Esophagus muscularis mucosa (tissue), 4 donors: Measurements from ENCODE around the gene DLX5. TPM values are rescaled to one million over a fixed set of nuclear protein-coding genes. Genes with fewer than 3 reads are reported as not detected.

ENCODE experiments used
- DNase-seq: peaks from one replicate; pipeline ENCODE4 v3.0.0-alpha.2; 2017; ENCODE audit errors: extremely low spot score
- H3K27ac ChIP-seq, 4 donors: fragments of 200-600 bp; sonication (generic); replicated peaks in 1 of 4; 1 replicate in 3 of 4; 2 replicates in 1 of 4; pipeline ENCODE4 v1.5.1; 2016 to 2019; ENCODE audit warnings: mild to moderate bottlenecking in 1 of 4
- H3K27me3 ChIP-seq, 4 donors: fragments of 200-600 bp; sonication (generic); one replicate each; pipeline versions ENCODE4 v1.5.1 to v1.6.0; 2016 to 2019
- H3K36me3 ChIP-seq, 4 donors: fragments of 200-600 bp; sonication (generic); one replicate each; pipeline ENCODE4 v1.5.1; 2016 to 2019
- H3K4me1 ChIP-seq, 4 donors: fragments of 200-600 bp; sonication (generic); one replicate each; pipeline ENCODE4 v1.5.1; 2016 to 2019
- H3K4me3 ChIP-seq, 4 donors: fragments of 200-600 bp; sonication (generic); 1 replicate in 2 of 4; 2 replicates in 2 of 4; pipeline ENCODE4 v1.5.1; 2016 to 2019; ENCODE audit warnings: mild to moderate bottlenecking in 4 of 4, moderate library complexity in 1 of 4
- H3K9me3 ChIP-seq, 4 donors: fragments of 200-600 bp; sonication (generic); 1 replicate in 3 of 4; 2 replicates in 1 of 4; pipeline ENCODE4 v1.5.1; 2016 to 2019
- CTCF ChIP-seq, 3 experiments: fragments of 200-600 bp in 2 of 3; fragments of 450-650 bp in 1 of 3; sonication (generic) in 2 of 3; IDR thresholded peaks; one replicate each; pipeline ENCODE4 v1.5.1; 2017 to 2019; ENCODE audit warnings: antibody characterized with exemption in 3 of 3, mild to moderate bottlenecking in 2 of 3, moderate library complexity in 1 of 3
- EP300 ChIP-seq: sonication (generic); formaldehyde crosslinking; IDR thresholded peaks from one replicate; pipeline ENCODE4 v1.6.1; 2017; ENCODE audit warnings: antibody characterized with exemption
- POLR2A ChIP-seq: fragments of 450-650 bp; IDR thresholded peaks from one replicate; pipeline ENCODE4 v1.6.1; 2017; ENCODE audit warnings: antibody characterized with exemption, moderate library complexity, mild to moderate bottlenecking, low read depth
- POLR2AphosphoS5 ChIP-seq, 2 donors: sonication (generic); formaldehyde crosslinking; IDR thresholded peaks; one replicate each; pipeline ENCODE4 v1.6.1; 2017; ENCODE audit warnings: antibody characterized with exemption in 2 of 2
- WGBS: methylation state at CpG from one replicate; pipeline ENCODE4 v1.1.5; 2018; 5-methylcytosine and 5-hydroxymethylcytosine counted together
- intact Hi-C: fragments of 100-400 bp; cut with DNase I; formaldehyde crosslinking; loops from one replicate; pipeline ENCODE4 v1.15.1; 2023
- total RNA-seq, 4 donors: library from RNA; depleted of rRNA; stranded (reverse); fragments of >200 nt; gene quantifications; one replicate each; pipeline versions ENCODE4 v1.1.0 to v1.2.1, GENCODE V29; 2016

DLX5 gene
- total RNA-seq, 4 donors from 2014 or later: 0.17 to 0.26 TPM; not detected in 2

- peak; percentile 31 for DNase-seq
- Histone ChIP-seq H3K27ac (no peak overlapping the region), H3K36me3 (no peaks in the 10 kb centered on the region), H3K4me3 (no peak overlapping the region), H3K27me3 (peaks cover 4 to 100% (median 83%) of the 10 kb centered on the region in 4 donors), H3K9me3 (no peaks in the 10 kb centered on the region), H3K4me1 (peaks cover 0 to 37% (median 18%) of the 10 kb centered on the region in 4 donors)
- intact Hi-C loops: no loop called here
- TF ChIP-seq POLR2A (no peak), POLR2AphosphoS5 (IDR thresholded peaks at IDR 0.05) (no peak), CTCF (IDR thresholded peaks at IDR 0.05) (no peak), EP300 (no peak)
- WGBS: 23% methylated on average over 14 of the region's 14 CpGs
These were observed 27.6 kb downstream of the DLX5 start for GRCh38 chr7:96996958-96997511.

GRCh38 chr7:96996111-96996957 is 28.3 kb downstream of the DLX5 start:
- peaks cover 0 to 40% (median 19%) of the 10 kb centered on the region in 4 donors for H3K4me1 ChIP-seq
- peaks cover 4 to 100% (median 81%) of the 10 kb centered on the region in 4 donors for H3K27me3 ChIP-seq
- WGBS: 13% methylated on average over 25 of the region's 32 CpGs
- TF ChIP-seq EP300: no peak
- no peak for TF ChIP-seq CTCF (IDR thresholded peaks at IDR 0.05)
- no peak for TF ChIP-seq POLR2AphosphoS5 (IDR thresholded peaks at IDR 0.05)
- TF ChIP-seq POLR2A: no peak
- H3K27ac ChIP-seq: no peak overlapping the region
- H3K4me3 ChIP-seq: no peak overlapping the region
- no peaks in the 10 kb centered on the region for H3K36me3 ChIP-seq
- intact Hi-C loops: no loop called here
- peak; percentile 37 for DNase-seq
- H3K9me3 ChIP-seq: no peaks in the 10 kb centered on the region

- no peak for TF ChIP-seq POLR2A
- TF ChIP-seq EP300: no peak
- no peak for TF ChIP-seq CTCF (IDR thresholded peaks at IDR 0.05)
- no peak for TF ChIP-seq POLR2AphosphoS5 (IDR thresholded peaks at IDR 0.05)
- H3K27me3 ChIP-seq: peaks cover 4 to 100% (median 78%) of the 10 kb centered on the region in 4 donors
- 8% methylated on average over 5 of the region's 6 CpGs for WGBS
- H3K27ac ChIP-seq: no peak overlapping the region
- H3K9me3 ChIP-seq: no peaks in the 10 kb centered on the region
- peaks cover 0 to 40% (median 19%) of the 10 kb centered on the region in 4 donors for H3K4me1 ChIP-seq
- no peak overlapping the region for H3K4me3 ChIP-seq
- no peaks in the 10 kb centered on the region for H3K36me3 ChIP-seq
- intact Hi-C loops: no loop called here
- peak; percentile 62 for DNase-seq
These were observed 29.1 kb downstream of the DLX5 start for GRCh38 chr7:96995406-96996110.

GRCh38 chr7:96993980-96994379 is 30.7 kb downstream of the DLX5 start:
- H3K36me3 ChIP-seq: no peaks in the 10 kb centered on the region
- TF ChIP-seq CTCF (IDR thresholded peaks at IDR 0.05) (no peak), POLR2AphosphoS5 (IDR thresholded peaks at IDR 0.05) (no peak), EP300 (no peak), POLR2A (no peak)
- H3K4me1 ChIP-seq: peaks cover 0 to 39% (median 19%) of the 10 kb centered on the region in 4 donors
- no peak overlapping the region for H3K27ac ChIP-seq
- WGBS: 24% methylated on average over 1 of the region's 1 CpG
- DNase-seq: peak; percentile 64
- intact Hi-C loops: no loop called here
- H3K9me3 ChIP-seq: no peaks in the 10 kb centered on the region
- H3K4me3 ChIP-seq: no peak overlapping the region
- H3K27me3 ChIP-seq: peaks cover 4 to 100% (median 71%) of the 10 kb centered on the region in 4 donors
